Stimulated activated CD4-positive, alpha-beta T cell treated with anti-CD3 and anti-CD28 coated beads, Interleukin-4, amount 100 ng/mL, for 4 hours (primary cell): ENCODE measurements around the gene TARBP1.

Source experiments
- DNase-seq, 2 experiments: peaks; one replicate each; pipeline ENCODE4 v3.0.0-alpha.2; 2020

Gene TARBP1

DNA sequence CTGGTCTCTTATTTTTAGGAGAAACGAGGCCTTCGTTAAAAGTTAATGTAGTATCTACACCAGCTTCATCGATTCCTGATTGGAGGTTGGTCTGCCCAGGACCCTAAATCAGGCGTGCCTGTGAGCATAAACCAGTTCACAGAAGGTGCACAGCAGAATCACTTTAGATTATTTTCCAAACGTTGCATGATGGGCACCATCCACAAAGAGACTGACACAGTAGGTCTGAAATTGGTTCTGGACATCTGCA, 256 bp upstream of the TARBP1 start:
- DNase-seq: no peak

DNA sequence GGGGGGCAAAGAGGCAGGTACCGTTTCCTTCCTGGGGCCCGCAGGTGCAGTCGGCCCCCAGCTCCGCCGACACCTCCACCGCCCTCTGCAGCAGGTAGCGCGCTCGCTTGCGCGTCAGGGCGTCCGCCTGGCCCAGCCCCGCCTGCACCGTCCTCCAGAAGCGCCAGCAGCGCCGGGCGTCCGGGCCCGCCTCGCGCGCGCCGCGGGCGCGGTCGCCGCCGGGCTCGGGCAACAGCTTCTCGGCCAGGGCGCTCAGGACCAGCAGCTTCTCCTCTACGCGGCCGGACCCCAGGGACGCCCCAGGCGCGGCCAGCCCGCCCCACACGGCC, 863 bp downstream of the TARBP1 start:
- peak; percentile 68 to 78 for DNase-seq

DNA sequence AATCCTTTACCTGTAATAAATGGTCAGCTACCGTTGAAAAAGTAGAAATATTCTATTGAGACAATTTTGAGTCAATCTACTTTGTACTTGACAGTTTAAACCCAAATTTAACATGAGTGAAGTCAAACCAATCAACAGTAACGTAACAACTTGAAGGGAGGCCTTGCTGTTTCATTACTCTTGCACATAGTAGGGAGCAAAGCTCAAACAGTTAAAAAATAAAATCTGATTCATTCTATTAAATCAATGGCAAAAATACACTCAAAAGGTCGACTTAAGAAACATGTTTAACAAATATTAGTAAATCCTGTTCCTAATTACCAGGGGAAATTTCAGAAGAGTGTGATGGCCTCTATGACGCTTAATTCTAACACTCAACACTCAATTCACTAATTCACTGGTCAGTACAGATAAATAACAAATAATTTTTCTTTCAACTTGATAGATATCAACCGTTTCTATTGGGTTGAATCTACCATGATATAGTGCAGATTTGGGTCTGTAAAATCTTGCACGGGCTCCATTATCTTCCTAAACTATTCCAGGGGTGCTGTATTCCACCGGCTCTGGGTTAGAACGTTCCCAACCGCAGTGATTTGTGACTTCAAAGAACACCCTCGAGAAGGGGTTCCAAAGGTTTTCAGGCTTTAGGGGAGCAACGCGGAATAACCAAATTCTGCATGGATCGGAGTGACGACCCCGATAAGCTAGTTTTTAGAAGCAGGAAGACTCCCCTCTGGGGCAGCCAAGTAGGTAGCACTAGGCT, 1.4 kb downstream of the TARBP1 start:
- no peak for DNase-seq

DNA sequence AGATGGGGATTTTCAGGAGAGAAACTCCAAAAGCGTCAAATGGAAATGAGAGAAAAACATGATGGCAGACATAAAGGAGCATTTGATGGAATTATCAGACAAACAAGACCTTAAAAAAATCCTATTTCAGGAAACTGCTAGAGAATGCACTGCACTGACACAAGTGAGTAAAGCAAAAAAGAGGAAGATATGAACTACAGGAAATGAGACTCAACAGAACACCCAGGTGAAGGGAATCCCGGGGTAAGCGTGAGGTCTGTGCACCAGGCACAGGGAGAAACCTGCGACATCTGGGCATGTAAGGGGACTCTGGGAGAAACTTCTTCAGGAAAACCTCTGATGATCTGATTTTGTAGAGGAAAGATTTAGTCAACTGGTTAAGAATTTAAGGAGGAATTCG, 2.8 kb downstream of the TARBP1 start:
- no peak for DNase-seq

DNA sequence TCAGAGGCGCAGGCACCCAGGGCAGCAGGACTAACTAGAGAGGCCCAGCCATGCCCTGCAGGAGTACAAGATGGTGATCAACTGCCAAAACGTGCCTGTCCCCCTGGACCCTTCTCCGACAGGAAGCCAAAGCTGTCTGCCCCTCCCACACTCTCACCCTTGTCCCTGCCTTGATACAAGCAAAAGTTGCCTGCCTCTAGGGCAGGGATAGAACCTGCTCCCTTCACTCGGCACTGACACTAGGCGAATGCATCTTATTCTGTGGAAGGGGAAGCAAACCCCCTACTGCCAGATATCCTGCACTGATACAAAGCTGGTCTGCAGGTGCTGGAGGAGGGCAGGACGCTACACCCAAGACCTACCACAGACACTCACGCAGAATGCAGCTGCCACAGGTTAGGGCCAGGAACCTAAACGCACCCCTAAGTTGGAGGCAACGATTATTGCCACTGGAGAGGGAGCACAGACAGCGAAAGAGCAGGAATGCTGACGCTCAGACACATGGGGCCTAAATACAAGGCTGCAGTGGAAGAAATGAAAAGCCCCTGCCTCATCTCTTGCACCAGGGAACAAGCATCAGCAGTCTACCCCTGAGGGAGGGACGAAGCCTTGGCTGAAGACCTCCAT, 3.7 kb downstream of the TARBP1 start:
- no peak for DNase-seq

- no peak for DNase-seq
These were observed 4.6 kb downstream of the TARBP1 start for GRCh38 chr1:234474375-234474774.

- no peak for DNase-seq
These were observed 5.9 kb downstream of the TARBP1 start for GRCh38 chr1:234473118-234473517.

- no peak for DNase-seq
These were observed 9.6 kb downstream of the TARBP1 start for GRCh38 chr1:234469376-234469775.

DNA sequence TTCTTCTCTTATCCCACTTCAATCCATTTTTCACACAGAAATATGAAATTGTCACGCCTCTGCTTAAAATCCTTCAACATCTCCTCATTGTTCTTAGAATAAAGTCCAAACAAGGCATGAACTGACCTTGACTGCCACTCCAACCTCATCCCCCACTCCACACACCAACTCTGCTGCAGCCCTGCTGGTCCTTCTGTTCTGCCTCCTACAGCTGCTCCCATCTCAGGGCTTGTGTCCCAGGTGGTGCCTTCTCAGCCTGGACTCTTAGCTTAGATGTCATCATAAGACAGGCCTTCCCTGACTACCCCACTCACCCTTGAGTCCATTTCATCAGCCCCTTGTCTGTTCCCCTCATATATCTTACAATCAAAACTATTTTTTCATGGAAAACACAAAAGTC, 10.4 kb downstream of the TARBP1 start:
- DNase-seq: no peak

DNA sequence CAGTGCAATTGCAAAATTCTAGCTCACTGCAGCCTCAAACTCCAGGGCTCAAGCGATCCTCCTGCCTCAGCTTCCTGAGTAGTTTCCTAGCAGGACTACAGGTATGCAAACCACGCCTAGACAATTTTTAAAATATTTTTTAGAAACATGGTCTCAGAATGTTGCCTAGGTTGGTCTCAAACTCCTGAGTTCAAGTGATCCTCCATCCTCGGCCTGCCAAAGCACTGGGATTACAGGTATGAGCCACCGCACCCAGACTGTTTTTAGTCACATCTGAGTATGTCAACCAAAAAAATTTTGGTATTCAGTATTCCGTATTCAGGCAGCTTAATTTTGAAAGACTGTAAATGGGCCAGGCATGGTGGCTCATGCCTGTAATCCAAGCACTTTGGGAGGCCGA, 11.2 kb downstream of the TARBP1 start:
- DNase-seq: no peak

GRCh38 chr1:234466945-234467344, 12.0 kb downstream of the TARBP1 start:
- DNase-seq: no peak

DNA sequence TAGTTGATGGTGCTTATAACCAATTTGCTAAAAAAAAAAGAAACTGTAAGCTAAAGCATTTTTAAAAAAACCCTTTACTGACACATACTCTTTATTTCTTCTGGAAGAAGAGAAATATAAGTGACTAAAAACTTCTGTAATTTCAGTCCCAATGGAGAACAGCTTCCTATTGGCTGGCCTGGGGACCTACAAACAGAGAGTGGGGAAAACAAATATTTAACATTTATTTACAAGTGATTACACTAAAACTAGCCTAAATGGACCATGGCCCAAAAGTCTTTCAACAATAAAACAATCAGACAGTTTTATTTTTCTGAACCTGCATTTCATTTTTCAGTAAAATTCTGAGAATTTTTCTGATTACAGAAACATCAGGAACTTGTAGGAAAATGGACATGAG, 15.2 kb downstream of the TARBP1 start:
- DNase-seq: no peak

- DNase-seq: no peak
These were observed 18.3 kb downstream of the TARBP1 start for GRCh38 chr1:234460652-234461051.

- no peak for DNase-seq
These were observed 20.5 kb downstream of the TARBP1 start for GRCh38 chr1:234458352-234459017.

- DNase-seq: no peak
These were observed 24.1 kb downstream of the TARBP1 start for GRCh38 chr1:234454926-234455325.

DNA sequence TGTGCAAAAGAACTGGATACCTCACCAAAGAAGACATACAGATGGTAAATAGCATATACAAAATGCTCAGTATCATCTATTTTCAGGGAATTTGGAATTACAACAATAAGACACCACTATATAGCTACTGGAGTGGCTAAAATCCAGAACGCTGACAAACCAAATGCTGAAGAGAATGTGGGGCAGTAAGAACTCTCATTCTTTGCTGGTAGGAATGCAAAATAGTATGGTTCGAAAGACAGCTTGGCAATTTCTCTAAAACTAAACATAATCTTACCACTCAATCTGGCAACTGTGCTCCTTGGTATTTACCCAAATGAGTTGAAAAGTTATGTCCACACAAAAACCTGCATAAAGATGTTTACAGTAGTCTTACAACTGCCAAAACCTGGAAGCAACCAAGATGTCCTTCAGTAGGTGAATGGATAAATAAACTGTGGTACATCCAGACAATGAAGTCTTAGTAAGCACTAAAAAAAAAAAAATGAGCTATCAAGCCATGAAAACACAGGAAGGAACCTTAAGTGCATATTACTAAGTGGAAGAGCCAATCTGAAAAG, 26.5 kb downstream of the TARBP1 start:
- no peak for DNase-seq

- no peak for DNase-seq
These were observed 38.6 kb downstream of the TARBP1 start for GRCh38 chr1:234440348-234440747.

DNA sequence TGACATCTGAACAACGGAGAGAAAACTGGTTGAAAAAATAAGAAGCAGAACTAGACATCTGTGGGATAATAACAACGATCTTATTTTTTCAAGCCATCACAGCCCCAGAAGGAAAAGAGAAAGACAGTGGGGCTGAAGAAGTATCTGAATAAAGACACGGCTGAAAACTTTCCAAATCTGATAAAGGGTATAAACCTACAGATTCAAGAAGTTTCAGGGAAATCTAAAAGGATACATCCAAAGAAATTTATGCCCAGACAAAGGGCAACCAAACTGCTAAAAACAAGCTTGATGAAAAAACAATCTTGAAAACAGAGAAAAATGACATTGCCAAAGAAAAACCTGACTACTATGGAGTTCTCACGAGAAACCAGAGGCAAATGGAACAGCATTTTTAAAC, 40.4 kb downstream of the TARBP1 start:
- no peak for DNase-seq

DNA sequence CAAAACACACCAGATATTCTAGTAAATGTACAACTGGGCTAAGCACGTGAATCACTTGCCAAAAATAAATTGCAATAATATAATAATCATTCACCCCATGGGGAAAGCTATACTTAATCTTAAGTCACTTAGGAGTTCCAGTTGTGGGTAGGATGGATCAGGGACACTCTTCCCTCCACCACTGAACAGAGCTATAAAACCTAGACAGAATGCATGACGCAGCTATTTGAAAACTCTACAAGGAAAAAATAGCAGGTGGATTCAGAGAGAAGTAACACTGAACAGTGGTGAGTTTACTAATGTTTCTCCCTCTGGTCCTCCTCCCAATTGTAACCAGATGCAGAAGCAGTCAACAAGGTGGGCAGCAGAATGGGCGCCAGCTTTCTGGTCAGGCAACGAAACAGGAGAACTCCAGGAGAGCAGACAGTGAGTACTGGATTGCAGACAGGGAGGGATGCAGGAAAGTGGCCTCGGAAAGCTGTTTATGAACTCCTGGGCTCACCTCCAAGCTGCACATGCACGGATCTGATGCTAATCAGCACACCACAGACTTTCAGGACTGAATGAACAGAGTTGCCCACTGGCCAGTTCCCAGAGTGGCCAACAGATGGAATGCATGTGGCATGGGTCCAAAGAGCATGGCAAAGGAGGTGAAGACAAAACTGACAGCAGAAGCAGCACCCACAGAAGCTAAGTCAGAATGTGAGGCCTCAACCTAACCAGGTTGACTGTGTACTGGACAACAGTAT, 41.4 kb downstream of the TARBP1 start:
- no peak for DNase-seq

DNA sequence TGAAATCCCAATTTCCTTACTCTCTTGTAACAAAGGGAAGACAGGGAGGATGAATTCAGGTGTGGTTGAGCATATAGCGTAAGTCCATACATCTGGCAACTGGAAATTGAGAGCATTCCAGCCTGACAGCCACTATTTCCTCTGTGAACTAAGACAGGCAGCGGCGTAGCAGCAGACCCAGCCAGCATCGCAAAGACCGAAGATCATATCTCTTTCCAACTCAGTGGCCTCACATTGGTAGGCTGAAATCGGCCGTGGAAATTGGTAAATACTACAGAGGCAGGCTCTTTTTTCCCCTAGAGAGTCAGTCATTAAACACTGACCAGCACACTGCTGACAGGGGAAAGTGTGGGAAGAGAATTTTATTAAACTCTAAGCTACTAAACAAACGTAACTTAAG, 43.4 kb downstream of the TARBP1 start:
- DNase-seq: no peak

GRCh38 chr1:234434706-234435105, 44.3 kb downstream of the TARBP1 start:
- no peak for DNase-seq

DNA sequence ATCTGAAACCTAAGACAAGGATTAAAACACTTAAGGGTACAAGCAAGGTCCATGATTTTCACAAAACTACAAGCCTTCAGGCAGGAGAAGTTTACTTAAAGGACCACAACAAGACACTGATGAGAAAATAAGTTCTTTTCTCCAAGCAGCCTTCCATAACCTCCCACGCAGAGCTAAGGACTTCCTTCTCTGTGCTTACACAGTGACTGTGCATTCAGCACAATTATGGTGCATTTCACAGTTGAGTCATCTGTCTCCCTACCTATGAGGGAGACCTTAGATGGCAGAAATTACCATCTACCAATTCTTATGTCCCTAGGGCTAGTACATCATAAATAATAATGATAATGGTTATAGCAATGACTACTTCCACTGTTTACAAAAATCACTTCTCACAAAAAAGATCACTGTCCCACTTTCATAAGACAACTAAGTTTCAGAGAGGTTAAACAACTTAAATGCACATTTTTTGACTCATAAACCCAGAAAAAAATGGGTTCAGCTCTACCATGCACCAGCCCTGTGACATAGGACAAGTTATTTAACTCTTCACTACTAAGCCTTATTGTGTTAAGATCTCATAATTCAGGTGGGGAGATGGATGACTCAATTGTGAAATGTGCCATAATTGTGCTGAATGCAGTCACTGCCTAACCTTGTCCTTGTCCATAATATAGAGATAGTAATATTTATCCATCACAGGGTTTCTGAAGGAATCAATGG, 45.3 kb downstream of the TARBP1 start:
- no peak for DNase-seq

GRCh38 chr1:234431255-234431654, 47.7 kb downstream of the TARBP1 start:
- no peak for DNase-seq
